ENCODE data around the gene AMOTL1.

The AMOTL1 gene

DNA sequence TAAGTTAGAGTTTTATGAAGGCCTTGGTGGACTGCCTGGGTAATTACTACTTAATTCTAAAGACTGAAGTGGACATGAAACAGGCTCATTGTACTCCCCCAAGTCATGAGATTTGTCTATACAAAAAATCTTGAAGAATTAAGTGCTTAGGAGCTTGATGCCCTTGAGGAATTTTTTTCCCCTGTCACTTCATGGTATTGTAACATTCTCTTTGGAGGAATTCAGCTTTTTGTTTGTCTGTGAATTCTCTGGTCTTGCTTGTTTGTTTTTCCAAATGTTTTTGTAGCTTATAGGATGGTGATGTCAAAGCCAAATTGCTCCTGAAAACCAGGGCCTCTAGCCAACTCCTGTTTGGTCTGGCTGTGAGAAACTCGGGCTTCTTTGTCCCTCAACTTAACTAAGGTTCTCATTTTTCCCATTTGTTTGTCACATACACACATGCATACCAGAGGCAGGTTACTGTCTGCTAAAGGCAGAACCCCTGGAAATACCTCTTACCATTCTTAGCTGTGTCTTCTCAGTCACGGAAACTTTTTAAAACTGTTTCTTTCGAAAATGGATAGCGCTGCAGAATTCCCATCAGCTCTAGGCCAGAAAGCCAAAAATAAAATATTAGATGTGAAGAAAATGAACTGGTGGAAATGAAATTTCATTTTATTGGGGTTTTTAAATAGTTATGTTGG lies 66.9 kb downstream of the AMOTL1 start:
- H3K27ac ChIP-seq, result no peak overlapping the region
- no peak for TF ChIP-seq ZFX (IDR thresholded peaks at IDR 0.05; ENCODE audit: borderline replicate concordance)
- TF ChIP-seq, protein P1, sequence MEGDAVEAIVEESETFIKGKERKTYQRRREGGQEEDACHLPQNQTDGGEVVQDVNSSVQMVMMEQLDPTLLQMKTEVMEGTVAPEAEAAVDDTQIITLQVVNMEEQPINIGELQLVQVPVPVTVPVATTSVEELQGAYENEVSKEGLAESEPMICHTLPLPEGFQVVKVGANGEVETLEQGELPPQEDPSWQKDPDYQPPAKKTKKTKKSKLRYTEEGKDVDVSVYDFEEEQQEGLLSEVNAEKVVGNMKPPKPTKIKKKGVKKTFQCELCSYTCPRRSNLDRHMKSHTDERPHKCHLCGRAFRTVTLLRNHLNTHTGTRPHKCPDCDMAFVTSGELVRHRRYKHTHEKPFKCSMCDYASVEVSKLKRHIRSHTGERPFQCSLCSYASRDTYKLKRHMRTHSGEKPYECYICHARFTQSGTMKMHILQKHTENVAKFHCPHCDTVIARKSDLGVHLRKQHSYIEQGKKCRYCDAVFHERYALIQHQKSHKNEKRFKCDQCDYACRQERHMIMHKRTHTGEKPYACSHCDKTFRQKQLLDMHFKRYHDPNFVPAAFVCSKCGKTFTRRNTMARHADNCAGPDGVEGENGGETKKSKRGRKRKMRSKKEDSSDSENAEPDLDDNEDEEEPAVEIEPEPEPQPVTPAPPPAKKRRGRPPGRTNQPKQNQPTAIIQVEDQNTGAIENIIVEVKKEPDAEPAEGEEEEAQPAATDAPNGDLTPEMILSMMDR (IDR thresholded peaks at IDR 0.05), result no peak

DNA sequence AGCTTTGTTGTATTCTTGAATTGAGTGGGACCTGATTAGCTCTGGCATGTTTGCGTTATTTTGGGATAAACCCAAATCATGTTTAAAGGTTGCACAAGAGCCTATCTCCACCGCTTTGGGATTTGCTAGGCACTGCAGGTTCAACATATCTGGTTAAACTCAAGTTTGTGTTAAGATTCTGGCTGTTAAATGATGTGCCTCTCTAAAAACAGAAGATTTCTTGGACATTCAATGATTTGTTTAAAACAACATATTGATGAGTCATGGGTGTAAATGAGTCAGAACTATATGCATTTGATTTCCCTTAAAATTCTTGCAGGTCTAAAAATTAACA lies 67.4 kb downstream of the AMOTL1 start:
- TF ChIP-seq ZFX (IDR thresholded peaks at IDR 0.05; ENCODE audit: borderline replicate concordance), result no peak
- TF ChIP-seq, protein P1 (IDR thresholded peaks at IDR 0.05), result no peak

DNA sequence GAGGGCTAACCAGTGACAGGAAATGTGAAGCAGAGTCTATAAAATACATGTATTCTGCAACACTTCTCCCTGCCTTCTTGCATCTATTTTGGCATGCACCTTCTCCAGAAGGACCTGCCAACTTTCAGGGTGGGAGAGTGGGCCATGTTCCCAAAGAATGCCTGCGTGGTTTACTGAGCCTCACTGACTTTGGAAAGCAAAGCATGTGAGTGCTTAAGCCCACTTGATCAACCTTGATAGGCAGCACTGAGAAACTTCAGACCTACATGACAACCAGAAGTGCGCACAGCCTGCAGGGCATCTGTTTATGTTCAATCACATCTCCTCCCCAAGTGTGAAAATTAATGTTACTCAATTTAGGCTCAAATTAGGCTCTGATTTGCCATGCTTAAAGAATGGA lies 69.2 kb downstream of the AMOTL1 start:
- TF ChIP-seq, protein P1 (IDR thresholded peaks at IDR 0.05), result no peak
- TF ChIP-seq ZFX (IDR thresholded peaks at IDR 0.05; ENCODE audit: borderline replicate concordance), result no peak
- H3K27ac ChIP-seq, result peak overlapping the region; percentile 70

More for the DNA sequence above, 67.4 kb downstream of the AMOTL1 start:
- H3K27ac ChIP-seq, result no peak overlapping the region

DNA sequence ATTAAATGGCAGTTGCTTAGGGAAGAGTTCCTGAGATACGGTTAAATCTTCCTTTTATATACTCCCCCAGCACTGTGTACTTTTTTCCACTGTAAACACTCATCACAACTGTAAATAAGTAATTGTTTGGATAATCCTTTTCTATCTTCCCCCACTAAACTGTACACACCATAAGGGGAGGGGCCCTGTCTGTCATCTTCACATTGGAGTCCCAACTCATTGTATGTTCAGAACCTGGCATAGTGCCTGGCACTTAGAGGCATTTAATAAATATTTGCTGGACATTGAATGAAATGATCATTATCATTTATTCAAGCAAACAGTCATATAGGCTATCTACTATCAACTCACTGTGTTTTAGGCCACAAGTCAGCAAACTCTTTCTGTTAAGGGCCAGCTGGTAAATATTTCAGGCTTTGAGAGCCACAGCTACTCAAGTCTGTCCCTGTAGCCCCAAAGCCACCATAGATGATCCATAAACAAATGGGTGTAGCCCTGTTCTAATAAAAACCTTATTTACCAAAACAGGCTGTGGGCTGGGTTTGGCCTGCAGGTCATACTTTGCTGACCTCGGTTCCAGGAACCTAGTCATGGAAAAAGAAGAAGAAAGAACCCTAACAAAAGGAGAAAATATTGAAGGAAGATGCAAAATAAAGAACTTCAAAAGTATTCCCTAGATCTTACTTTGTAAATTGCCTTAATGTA lies 70.0 kb downstream of the AMOTL1 start:
- peak overlapping the region; percentile 70 for H3K27ac ChIP-seq
- TF ChIP-seq, protein P1 (IDR thresholded peaks at IDR 0.05), result no peak
- TF ChIP-seq ZFX (IDR thresholded peaks at IDR 0.05; ENCODE audit: borderline replicate concordance), result no peak

DNA sequence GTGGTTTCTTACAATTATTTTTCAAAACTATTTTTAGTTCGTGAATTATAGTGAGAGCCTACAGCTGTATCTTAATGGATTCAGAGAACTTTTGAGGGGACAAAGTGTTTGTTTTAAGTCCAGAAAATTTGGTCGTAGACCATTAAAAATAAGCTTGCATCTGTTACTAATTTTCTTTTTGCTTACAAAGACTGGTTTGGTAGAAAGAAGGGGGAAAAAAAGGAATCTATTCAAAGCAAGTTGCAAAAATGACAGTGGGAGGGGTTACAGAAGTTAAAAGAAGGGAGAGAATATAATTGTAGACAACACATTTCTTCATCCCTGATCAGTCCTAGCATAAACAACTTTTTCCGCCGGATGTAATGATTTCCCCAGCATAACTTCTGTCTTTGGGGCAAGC lies 72.1 kb downstream of the AMOTL1 start:
- TF ChIP-seq, protein P1 (IDR thresholded peaks at IDR 0.05), result no peak
- TF ChIP-seq ZFX (IDR thresholded peaks at IDR 0.05; ENCODE audit: borderline replicate concordance), result no peak
- H3K27ac ChIP-seq, result no peak overlapping the region

DNA sequence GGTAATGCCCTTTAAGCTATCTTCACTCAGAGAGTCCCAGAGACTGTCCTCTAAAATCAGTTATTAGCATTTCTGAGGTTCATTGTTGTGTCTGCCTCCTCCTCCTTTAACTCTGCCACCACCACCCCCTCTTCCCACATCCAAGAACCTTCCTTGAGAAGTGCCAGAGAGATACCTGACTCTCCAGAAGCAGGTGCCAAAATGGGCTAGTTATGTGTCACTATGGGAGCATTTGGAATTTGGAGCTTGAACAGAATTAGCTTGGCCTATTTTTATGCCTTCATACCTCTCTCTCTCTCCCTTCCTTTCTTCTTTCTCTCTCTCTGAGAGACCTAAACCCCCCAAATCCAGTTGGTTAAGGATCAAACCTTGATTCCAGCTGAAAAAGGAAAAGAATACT lies 75.9 kb downstream of the AMOTL1 start:
- TF ChIP-seq, protein P1 (IDR thresholded peaks at IDR 0.05), result no peak
- TF ChIP-seq ZFX (IDR thresholded peaks at IDR 0.05; ENCODE audit: borderline replicate concordance), result no peak
- no peak overlapping the region for H3K27ac ChIP-seq

DNA sequence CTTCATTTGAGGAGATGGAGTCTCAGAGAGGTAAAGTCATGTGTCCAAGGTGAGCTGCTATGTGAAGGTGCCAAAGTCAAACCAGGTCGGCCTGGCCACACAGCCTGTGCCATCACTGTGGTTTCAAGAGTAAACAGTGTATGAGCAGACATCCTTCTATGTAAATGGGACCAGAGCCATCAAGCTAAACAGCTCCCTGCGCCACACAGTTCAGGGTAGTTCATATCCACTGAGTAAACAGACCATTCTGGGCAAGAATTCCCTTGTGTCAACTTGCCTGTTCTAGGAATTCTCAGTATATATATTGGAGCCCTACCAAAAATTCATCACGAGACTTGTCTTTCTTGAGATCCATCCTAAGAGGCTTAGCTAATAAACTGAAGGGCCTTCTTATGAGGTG lies 77.5 kb downstream of the AMOTL1 start:
- TF ChIP-seq, protein P1 (IDR thresholded peaks at IDR 0.05), result no peak
- no peak for TF ChIP-seq ZFX (IDR thresholded peaks at IDR 0.05; ENCODE audit: borderline replicate concordance)
- peak overlapping the region; percentile 40 for H3K27ac ChIP-seq
